ENCODE results near the gene CPSF4L.
"Not testable (repeated sequence)": the region's sequence is repeated elsewhere in the genome, so short reads cannot be mapped to it uniquely, and the experiment has no call there.

CPSF4L gene

GRCh38 chr17:73267648-73268537, 6.2 kb upstream of the CPSF4L start:
- DNase-seq, result no peak

DNA sequence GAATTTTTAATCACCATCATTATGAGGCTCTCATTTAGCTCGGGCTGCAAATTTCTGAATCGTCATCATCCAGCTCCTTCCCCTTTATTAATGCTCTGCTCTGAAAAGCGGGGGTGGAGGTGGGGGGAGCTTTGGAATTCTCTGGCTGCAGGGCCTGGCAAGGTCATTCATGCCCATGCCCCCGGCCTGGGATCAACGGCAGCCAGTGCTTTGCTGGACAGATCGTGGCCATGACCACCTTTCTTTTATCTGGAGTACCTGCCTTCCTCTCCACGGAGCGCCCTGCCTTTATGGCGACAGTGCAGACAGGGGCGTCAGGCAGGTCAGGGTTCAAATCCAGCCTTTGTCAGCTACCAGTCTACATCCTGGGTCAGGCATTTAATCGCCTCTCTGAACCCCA, 5.1 kb upstream of the CPSF4L start:
- DNase-seq, result no peak

DNA sequence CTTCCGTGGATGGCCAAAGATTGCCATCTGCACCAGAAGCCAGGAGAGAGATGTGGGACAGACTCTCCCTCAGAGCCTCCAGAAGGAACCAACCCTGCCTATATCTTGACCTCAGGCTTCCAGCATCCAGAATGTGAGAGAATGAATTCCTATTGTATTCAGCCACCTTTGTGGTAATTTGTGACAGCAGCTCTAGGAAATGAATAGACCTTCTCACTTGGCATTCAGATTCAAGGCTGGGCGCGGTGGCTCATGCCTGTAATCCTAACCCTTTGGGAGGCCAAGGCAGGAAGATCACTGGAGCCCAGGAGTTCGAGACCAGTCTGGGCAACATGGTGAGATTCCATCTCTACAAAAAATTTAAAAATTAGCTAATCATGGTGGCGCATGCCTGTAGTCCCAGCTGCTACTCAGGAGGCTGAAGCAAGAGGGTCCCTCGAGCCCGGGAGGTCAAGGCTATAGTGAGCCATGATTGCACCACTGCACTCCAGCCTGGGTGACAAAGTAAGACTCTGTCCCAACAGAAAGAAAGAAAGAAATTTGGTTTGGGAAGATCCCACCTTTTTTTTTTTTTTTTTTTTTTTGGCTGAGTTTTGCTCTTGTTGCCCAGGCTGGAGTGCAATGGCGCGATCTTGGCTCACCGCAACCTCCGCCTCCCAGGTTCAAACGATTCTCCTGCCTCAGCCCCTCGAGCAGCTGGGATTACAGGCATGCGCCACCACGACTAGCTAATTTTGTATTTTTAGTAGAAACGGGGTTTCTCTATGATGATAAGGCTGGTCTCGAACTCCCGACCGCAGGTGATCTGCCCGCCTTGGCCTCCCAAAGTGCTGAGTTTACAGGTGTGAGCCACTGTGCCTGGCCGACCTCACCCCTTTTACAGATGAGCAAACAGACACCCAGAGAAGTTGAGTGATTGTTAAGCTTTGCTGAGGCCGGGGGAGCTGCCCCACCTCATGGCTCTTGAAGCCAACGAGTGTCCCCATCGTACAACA, 4.3 kb upstream of the CPSF4L start:
- no peak for DNase-seq

DNA sequence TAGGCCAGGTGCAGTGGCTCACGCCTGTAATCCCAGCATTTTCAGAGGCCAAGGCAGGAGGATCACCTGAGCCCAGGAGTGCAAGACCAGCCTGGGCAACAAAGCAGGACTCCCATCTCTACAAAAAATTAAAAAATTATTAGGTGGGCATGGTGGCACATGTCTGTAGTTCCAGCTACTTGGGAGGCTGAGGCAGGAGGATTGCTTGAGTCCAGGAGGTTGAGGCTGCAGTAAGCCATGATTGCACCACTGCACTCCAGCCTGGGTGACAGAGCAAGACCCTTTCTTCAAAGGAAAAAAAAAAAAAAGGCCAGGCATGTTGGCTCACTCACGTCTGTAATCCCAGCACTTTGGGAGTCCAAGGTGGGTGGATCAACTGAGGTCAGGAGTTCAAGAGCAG, 2.8 kb upstream of the CPSF4L start:
- DNase-seq, result not testable (repeated sequence)

GRCh38 chr17:73262676-73263642, 1.3 kb upstream of the CPSF4L start:
- DNase-seq, result no peak

DNA sequence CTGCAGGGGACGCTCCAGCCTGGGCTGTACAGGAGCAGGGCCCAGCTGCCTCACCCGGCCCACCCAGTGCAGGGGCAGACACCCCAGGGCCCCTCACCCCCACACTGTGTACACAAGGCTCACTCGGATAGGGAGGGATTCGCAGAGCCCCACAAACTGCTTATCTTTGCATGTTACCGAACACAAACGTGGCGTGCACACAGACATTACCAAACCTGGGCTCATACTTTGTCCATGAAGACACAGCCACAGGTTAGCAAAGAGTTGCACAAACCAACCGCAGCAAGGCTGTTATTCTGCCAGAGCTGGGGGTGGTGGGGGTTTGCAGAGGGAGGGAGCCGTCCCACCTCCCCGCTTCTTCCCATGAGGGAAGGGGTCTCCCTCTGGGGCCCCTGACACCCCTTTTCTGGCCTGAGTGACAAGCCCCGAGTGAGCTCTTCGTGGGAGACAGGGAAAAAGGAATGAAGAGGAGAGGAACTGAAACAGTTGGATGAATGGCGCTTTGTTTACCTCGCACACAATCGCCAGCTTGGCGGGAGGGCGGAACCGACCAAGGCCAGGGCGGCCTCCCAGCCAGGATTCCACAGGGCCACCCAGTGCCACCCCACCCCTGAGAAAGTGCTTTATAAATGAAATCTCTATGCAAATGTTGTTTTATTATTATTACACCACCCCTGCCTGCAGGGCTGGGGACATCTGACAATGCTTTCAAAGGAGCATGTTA, 434 bp upstream of the CPSF4L start:
- peak; percentile 69 for DNase-seq

GRCh38 chr17:73257516-73257915, 4.2 kb downstream of the CPSF4L start:
- DNase-seq, result no peak

DNA sequence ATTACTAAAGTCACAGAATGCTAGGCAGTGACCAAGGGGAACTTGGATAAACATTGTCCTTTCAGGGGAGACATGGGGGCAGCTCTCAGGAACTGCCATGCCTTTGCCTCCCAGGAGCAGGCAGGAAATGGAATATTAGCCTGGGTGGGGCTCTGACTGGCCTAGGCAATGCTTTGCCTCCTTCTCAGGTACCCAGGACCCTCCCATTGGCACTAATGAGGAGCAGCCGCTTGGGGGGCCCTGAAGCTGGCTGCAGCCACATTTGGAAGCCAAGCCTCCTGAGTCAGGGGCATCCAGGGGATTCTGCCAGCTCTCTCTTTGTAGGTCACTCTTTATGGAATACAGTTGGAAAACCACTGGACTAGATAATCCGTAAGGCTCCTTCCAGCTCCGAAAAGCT, 5.5 kb downstream of the CPSF4L start:
- DNase-seq, result no peak

DNA sequence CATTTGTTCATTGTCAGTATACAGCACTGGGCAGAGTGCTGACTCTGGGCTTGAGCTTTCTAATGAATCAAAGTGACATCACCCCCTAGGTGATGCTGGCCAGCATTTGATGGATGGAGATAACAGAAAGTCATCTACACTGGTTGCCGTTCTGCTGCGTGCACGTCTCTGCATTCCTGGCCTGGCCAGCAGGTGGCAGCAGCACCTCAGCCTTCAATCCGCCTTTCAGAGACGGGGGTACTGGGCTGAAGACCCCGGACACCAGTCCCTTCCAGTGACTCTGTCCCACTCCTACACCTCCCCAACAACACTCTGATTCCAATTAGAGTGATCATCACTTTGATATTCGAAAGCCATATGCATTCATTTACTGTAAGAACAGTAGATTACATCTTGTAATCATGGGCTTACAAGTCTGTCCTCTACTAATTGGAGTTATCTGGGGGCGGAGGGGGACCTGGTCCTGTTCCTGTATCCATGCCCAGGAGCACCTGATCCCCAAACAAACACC, 6.0 kb downstream of the CPSF4L start:
- DNase-seq, result peak; percentile 46

- DNase-seq, result no peak
Measured at GRCh38 chr17:73251871-73252270, 9.8 kb downstream of the CPSF4L start.

DNA sequence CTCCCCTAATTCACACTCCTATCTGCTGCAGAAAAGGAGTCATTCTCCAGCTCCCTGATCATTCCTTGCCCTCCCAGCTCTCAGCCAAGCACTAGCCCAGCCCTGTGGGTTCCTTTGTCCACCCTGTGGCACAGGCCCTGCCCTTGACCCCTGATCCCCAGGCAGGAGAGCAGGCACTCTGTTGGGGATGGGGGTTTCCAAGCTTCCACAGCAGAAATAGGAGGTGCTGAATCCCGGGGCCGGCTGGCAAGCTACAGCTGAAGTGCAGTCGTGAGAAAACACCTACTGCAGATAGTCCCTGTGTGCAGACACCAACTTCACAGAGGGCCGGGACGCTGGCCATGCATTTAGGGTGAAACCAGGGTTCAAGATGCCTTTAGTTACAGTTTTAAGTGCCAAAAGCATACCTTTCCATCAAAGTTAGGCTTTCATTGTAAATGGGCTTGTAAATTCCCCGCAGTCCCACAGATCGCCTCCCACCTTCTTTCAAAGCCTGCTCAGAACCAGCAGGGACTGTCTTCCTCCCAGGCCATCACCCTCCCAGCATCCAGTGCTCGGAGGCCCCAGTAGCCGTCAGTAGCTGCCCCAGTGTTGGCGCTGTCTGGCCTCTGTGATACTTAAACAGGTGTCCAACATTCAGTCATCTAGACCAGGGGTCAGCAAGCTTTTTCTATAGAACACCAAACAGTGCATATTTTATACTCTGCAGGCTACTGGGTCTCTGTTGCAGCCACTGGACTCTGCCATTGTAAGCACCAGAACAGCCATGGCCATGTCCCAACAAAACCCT, 10.6 kb downstream of the CPSF4L start:
- DNase-seq, result no peak

- DNase-seq, result peak; percentile 53
Measured at GRCh38 chr17:73249700-73250099, 12.0 kb downstream of the CPSF4L start.

DNA sequence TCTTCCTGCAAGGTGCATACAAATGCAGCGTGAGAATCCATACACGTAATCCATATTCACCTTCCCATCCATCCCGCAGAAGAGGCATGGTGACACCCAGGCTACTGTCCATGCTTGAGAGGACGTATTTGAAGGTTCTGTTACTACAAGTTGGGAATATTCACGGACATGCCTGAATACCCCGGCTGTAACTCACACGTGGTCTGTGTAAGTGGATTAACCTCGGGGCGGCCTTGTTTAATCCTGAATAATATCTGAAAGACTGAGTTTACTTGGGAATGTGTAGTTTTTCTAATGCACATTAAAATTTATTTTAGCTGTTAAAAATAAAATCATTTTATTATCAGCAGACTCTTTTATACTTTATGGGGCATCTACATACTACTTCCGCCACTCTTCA, 13.1 kb downstream of the CPSF4L start:
- DNase-seq, result no peak

DNA sequence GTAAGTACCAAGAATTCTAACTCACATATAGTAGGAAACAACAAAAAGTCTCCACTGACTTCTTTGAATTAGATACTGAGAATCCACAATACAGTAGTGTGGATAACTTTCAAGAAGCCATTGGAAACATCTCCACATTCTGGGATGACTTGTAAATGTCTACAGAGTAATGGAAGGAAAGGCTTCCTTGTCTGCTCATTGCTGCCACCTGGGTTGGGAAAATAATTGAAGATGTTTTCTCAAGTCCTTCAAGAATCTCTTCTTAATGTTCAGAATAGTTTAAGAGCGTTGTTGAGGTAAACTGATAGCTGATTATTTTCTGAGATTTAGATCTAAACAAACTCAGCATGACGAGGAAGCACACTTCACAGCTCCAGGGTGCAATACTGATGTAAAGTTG, 14.0 kb downstream of the CPSF4L start:
- DNase-seq, result no peak

DNA sequence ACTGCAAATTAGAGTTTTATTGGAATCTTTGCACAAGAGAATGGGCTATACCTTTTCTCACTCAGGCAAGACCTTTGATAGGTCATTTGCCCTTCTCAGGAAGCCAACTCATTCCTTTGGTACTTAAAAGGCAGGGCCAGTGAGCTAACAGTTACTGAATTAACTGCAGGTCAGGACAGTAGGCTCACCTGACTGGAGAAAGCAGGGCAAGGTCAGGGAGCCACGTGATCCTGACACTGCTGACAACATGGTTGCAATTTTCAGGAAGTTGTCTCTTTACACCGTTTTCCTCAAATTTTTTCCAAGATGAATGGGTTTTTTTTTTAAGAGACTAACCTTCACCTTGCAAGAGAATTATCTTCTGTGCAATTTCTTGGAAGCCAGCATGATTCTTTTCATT, 21.1 kb downstream of the CPSF4L start:
- no peak for DNase-seq

DNA sequence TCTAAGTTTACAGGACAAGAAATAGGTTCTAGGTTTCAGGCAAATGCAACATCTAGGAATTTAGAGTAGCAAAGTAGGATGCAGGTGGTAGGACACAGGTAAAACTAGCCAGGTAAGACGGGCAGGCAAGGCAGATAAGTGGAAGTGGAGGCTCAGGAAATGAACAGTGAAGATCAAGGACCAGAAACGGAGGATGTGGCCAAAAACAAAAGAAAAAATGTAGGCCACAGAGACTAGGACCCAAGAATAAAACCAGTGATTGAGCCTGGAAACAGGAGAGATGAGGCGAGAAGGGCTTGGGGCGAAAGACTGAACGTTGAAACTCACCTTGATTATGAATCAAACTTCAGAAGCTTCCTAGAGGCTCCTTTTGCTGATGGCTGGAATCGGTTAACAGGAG, 24.0 kb downstream of the CPSF4L start:
- DNase-seq, result no peak

DNA sequence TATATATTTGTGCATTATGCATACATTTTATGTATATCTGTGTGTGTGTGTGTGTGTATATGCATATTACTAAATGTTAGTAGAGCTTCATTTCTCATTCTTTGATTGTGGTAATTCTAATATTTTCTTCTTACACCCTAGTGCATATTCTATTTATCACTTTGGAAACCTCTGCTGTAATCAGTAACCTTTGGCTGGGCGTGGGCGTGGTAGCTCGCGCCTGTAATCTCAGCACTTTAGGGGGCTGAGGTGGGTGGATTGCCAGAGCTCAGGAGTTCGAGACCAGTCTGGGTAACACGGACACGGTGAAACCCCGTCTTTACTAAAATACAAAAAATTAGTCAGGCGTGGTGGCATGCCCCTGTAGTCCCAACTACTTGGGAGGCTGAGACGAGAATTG, 26.9 kb downstream of the CPSF4L start:
- DNase-seq, result no peak

DNA sequence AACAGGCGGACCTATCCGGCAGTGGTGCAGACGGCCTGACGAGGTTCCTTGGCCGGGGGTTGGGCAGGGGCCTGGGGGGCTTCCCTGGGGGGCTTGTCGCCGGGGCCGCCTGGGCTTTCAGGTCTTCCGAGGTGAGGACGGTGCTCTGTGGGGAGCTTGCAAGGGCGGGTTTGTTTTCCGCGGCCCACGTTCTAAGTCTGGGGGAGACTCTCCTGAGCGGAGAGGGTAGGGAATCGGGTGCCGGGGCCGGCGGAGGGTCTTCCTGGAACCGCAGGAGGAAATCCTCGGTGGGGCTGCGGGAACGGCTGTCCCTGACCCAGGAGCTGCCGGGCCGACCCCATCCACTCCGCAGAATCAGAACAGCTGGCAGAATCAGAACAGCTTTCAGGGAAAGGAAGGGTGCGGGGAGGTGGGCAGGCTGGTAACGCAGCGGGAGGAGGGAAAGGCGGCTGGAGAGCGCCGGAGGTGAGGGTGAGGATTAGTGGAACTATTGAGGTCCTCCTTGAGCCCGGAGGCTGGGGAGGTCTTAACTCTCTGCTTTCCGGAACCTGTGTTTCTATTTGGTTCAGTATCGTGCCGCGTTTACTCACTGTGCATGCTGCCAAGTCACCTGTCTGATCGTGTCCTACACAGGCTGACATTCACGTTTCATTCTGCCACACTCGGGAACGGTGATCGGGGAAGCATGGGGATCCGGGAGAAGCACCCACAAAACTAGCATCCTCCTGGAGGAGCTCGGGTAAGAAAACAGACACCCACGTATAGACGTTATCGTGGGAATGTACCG, 28.9 kb downstream of the CPSF4L start:
- peak; percentile 69 for DNase-seq

DNA sequence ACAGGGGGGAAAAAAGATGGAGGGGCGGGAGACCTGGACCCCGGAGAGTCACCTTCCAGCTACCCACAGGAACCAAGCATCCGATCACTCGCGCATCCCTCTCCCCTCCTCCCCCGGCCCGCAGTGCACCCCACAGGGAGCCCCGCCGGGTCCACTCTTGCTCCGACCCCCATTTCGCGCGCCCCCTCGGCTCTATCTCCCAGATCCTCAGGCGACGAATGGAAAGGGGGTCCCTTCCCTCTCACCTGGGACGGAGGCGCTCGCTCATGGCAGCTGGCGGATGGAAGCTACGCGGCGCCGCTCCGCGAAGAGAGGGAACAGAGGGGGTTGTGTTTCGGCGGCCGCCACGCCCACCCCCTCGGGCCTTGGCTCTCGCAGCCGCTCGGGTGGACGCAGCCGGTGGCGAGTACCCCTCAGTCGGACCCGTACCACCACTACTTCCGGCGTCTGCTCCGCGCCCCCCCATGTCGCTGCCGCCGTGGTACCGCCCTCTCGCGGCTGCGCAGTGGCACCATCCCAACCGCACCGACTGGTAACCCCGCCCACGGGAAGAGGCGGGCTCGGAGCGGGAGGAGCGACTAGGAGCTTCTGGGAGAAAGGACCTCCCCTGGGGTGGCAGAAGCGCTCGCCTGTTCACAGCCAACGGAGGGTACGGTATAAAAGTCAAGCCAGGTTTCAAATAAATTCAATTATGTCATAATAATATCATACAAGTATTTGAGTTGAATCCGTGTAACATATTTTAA, 29.7 kb downstream of the CPSF4L start:
- peak; percentile 96 for DNase-seq
